Measurements from ENCODE around the gene TUBB. TPM values are rescaled to one million over a fixed set of nuclear protein-coding genes. Genes with fewer than 3 reads are reported as not detected.

Gene TUBB
- total and polyA plus RNA-seq, 4 donors: 483 to 1,220 (median 938) TPM

GRCh38 chr6:30740540-30740870 lies 20.4 kb downstream of the TUBB start:
- no peak overlapping the region for H3K27ac ChIP-seq (ENCODE audit: low read depth, low read length)
- DNase-seq (ENCODE audit: low read depth in 4 of 6, low spot score in 6 of 6): no peak
- H3K4me1 ChIP-seq (ENCODE audit: control insufficient read depth, insufficient read depth, low read length): peaks cover 43% of the 10 kb centered on the region

GRCh38 chr6:30741063-30741779 lies 21.1 kb downstream of the TUBB start:
- Histone ChIP-seq H3K9me3 (ENCODE audit: control insufficient read depth, insufficient read depth, low read length) (no peaks in the 10 kb centered on the region), H3K27ac (ENCODE audit: low read depth, low read length) (peak overlapping the region; percentile 90), H3K4me1 (ENCODE audit: control insufficient read depth, insufficient read depth, low read length) (peaks cover 43% of the 10 kb centered on the region), H3K27me3 (ENCODE audit: control insufficient read depth, insufficient read depth, low read length) (no peaks in the 10 kb centered on the region), H3K36me3 (ENCODE audit: control insufficient read depth, insufficient read depth, low read length) (peaks cover 37% of the 10 kb centered on the region), H3K4me3 (ENCODE audit: low read depth, low read length) (peak overlapping the region; percentile 84)
- WGBS (ENCODE audit: insufficient coverage): 77% methylated on average over 7 of the region's 8 CpGs
- no peak for DNase-seq (ENCODE audit: low read depth in 4 of 6, low spot score in 6 of 6)

More at GRCh38 chr6:30740540-30740870, 20.4 kb downstream of the TUBB start:
- Histone ChIP-seq H3K27me3 (ENCODE audit: control insufficient read depth, insufficient read depth, low read length) (no peaks in the 10 kb centered on the region), H3K36me3 (ENCODE audit: control insufficient read depth, insufficient read depth, low read length) (peaks cover 44% of the 10 kb centered on the region), H3K9me3 (ENCODE audit: control insufficient read depth, insufficient read depth, low read length) (no peaks in the 10 kb centered on the region), H3K4me3 (ENCODE audit: low read depth, low read length) (no peak overlapping the region)
- WGBS (ENCODE audit: insufficient coverage): 100% methylated on average over 2 of the region's 2 CpGs

DNA sequence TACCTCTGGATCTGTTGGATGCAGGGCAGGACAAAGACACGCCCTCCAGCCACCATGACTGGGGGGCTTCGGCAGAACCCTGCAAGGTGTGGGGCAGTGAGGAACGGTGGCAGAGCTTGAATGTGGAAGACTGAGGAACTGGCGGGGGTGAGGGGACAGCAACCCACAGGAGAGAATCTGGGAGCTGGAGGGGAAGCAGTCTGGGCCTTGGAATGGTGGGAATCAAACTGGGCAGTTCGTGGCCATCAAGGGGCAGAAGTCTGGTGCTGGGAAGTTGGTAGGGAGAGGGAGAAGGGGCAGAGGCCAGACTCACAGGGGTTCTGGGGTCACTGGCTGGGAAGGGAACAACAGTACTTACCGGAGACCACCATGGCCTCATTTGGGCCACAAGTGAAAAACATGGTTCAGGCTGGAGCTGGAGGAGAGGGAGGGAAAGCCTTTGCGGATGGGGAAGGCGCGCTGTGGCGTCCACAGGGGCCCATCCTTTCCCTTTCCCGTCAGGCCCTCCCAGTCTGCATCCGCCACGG lies 21.7 kb downstream of the TUBB start:
- Histone ChIP-seq H3K27me3 (ENCODE audit: control insufficient read depth, insufficient read depth, low read length) (no peaks in the 10 kb centered on the region), H3K36me3 (ENCODE audit: control insufficient read depth, insufficient read depth, low read length) (peaks cover 31% of the 10 kb centered on the region), H3K27ac (ENCODE audit: low read depth, low read length) (peak overlapping the region; percentile 90), H3K4me3 (ENCODE audit: low read depth, low read length) (peak overlapping the region; percentile 84), H3K4me1 (ENCODE audit: control insufficient read depth, insufficient read depth, low read length) (peaks cover 43% of the 10 kb centered on the region), H3K9me3 (ENCODE audit: control insufficient read depth, insufficient read depth, low read length) (no peaks in the 10 kb centered on the region)
- DNase-seq (ENCODE audit: low read depth in 4 of 6, low spot score in 6 of 6): no peak
- 13% methylated on average over 13 of the region's 13 CpGs for WGBS (ENCODE audit: insufficient coverage)

DNA sequence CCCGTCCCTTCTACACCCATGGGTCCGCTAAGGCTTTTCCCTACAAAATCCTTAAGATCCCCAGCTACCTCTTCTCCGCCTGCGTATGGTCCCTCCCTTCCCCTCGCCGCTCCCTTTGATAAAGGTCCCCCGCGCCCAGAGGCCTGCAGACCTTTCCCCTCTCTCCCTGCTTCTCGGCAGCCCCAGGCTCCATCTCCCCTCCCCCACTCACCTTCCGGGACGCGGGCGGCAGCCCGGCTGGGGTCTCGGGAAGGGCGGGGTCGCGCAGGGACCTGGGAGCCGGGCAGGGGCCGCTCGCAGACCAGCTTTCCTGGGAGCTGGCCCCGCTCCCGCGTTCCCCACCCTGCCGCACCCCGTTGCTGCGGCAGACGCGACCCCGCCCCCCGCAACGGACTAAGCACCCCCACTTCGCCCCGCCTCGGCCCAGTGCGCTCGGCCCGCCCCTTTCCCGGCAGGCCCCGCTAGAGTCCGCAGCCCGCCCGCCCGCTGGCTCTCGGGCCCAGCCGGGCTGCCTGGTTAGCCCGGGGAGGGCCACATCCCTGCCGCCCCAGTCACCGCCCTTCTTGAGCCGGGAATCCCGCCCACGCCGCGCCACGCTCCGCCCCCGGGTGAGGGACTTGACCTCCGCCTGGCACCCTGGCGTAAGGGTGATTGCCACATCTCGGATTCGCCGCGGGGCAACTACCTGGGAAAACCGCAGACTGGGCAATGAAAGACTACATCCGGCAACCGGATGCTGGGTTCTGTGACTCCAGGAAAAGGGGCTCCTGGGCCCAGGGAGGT lies 22.4 kb downstream of the TUBB start, which contains the start of gene FLOT1:
Gene FLOT1, minus strand, starts transcription at position 372 of the 783 bp plus-strand sequence. CDS start 498 bp downstream, outside the sequence.
- 0% methylated on average over 66 of the region's 66 CpGs for whole genome bisulfite sequencing (ENCODE audit: insufficient coverage)
- no peaks in the 10 kb centered on the region for H3K9me3 ChIP-seq (ENCODE audit: control insufficient read depth, insufficient read depth, low read length)
- peak within 1 kb of the TSS; percentile 90 for H3K27ac ChIP-seq (ENCODE audit: low read depth, low read length)
- H3K27me3 ChIP-seq (ENCODE audit: control insufficient read depth, insufficient read depth, low read length): no peaks in the 10 kb centered on the region
- peak within 1 kb of the TSS; percentile 84 for H3K4me3 ChIP-seq (ENCODE audit: low read depth, low read length)
- DNase-seq (ENCODE audit: low read depth in 4 of 6, low spot score in 6 of 6): peak in 5 of 6 donors; percentile 54 to 94 (median 76)
- H3K36me3 ChIP-seq (ENCODE audit: control insufficient read depth, insufficient read depth, low read length): peaks cover 27% of the 10 kb centered on the region
- peaks cover 43% of the 10 kb centered on the region for H3K4me1 ChIP-seq (ENCODE audit: control insufficient read depth, insufficient read depth, low read length)

DNA sequence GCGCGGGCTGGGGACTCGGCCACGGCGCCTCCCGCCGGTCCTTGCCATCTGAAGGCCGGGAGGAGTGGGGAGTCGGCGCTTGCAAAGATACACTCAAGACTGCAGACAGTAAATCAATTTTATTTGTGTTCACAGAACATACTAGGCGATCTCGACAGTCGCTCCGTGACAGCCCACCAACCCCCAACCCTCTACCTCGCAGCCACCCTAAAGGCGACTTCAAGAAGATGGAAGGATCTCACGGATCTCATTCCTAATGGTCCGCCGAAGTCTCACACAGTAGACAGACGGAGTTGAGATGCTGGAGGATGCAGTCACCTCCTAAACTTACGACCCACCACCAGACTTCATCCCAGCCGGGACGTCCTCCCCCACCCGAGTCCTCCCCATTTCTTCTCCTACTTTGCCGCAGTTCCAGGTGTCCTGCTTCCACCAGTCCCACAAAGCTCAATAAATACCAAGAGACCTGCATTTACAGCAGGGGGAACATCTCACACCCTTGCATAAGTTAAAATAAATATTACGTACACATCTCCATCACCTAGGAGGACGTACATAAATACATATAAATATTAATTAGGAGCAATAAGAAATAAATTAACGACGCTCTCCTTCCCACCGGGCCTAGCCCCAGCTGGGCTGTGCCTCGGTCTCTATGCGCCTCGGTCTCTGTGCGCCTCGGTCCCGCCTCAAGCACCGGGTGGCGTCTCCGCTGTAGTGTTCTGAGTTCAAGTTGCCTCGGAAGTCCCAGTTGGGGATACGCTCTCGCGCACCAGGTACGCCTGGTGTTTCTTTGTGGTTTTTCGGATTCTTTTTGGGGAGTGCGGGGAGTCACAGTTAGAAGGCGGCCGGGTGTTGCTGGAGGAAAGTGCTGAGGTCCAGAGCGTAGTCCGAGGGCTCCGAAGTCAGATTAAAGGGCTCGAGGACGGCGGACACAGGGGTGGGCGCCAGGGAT lies 23.2 kb downstream of the TUBB start:
- Histone ChIP-seq H3K36me3 (ENCODE audit: control insufficient read depth, insufficient read depth, low read length) (peaks cover 27% of the 10 kb centered on the region), H3K27me3 (ENCODE audit: control insufficient read depth, insufficient read depth, low read length) (no peaks in the 10 kb centered on the region), H3K4me3 (ENCODE audit: low read depth, low read length) (peak overlapping the region; percentile 84), H3K27ac (ENCODE audit: low read depth, low read length) (peak overlapping the region; percentile 83), H3K9me3 (ENCODE audit: control insufficient read depth, insufficient read depth, low read length) (no peaks in the 10 kb centered on the region), H3K4me1 (ENCODE audit: control insufficient read depth, insufficient read depth, low read length) (peaks cover 43% of the 10 kb centered on the region)
- 17% methylated on average over 51 of the region's 55 CpGs for WGBS (ENCODE audit: insufficient coverage)
- peak in 1 of 6 donors; percentile 31 for DNase-seq (ENCODE audit: low read depth in 4 of 6, low spot score in 6 of 6)

- Histone ChIP-seq H3K9me3 (ENCODE audit: control insufficient read depth, insufficient read depth, low read length) (no peaks in the 10 kb centered on the region), H3K4me1 (ENCODE audit: control insufficient read depth, insufficient read depth, low read length) (peaks cover 43% of the 10 kb centered on the region), H3K27me3 (ENCODE audit: control insufficient read depth, insufficient read depth, low read length) (no peaks in the 10 kb centered on the region), H3K27ac (ENCODE audit: low read depth, low read length) (peak within 1 kb of the TSS; percentile 83), H3K36me3 (ENCODE audit: control insufficient read depth, insufficient read depth, low read length) (peaks cover 20% of the 10 kb centered on the region), H3K4me3 (ENCODE audit: low read depth, low read length) (peak within 1 kb of the TSS; percentile 84)
- 2% methylated on average over 54 of the region's 54 CpGs for WGBS (ENCODE audit: insufficient coverage)
- DNase-seq (ENCODE audit: low read depth in 4 of 6, low spot score in 6 of 6): peak in 2 of 6 donors; percentile 84 to 95
Observed at GRCh38 chr6:30744054-30744805, 24.1 kb downstream of the TUBB start, which contains the start of gene IER3. IER3 (minus strand) TSS chr6:30744547; CDS start chr6:30744518, 29 bp downstream.

GRCh38 chr6:30747300-30747687 lies 27.1 kb downstream of the TUBB start:
- WGBS (ENCODE audit: insufficient coverage): 100% methylated on average over 1 of the region's 1 CpG
- Histone ChIP-seq H3K27me3 (ENCODE audit: control insufficient read depth, insufficient read depth, low read length) (no peaks in the 10 kb centered on the region), H3K36me3 (ENCODE audit: control insufficient read depth, insufficient read depth, low read length) (no peaks in the 10 kb centered on the region), H3K4me1 (ENCODE audit: control insufficient read depth, insufficient read depth, low read length) (peaks cover 27% of the 10 kb centered on the region), H3K27ac (ENCODE audit: low read depth, low read length) (no peak overlapping the region), H3K9me3 (ENCODE audit: control insufficient read depth, insufficient read depth, low read length) (no peaks in the 10 kb centered on the region), H3K4me3 (ENCODE audit: low read depth, low read length) (no peak overlapping the region)
- no peak for DNase-seq (ENCODE audit: low read depth in 4 of 6, low spot score in 6 of 6)

- Histone ChIP-seq H3K27ac (ENCODE audit: low read depth, low read length) (no peak overlapping the region), H3K4me1 (ENCODE audit: control insufficient read depth, insufficient read depth, low read length) (peaks cover 27% of the 10 kb centered on the region), H3K27me3 (ENCODE audit: control insufficient read depth, insufficient read depth, low read length) (no peaks in the 10 kb centered on the region), H3K9me3 (ENCODE audit: control insufficient read depth, insufficient read depth, low read length) (no peaks in the 10 kb centered on the region), H3K36me3 (ENCODE audit: control insufficient read depth, insufficient read depth, low read length) (no peaks in the 10 kb centered on the region), H3K4me3 (ENCODE audit: low read depth, low read length) (no peak overlapping the region)
- no peak for DNase-seq (ENCODE audit: low read depth in 4 of 6, low spot score in 6 of 6)
- 93% methylated on average over 3 of the region's 6 CpGs for WGBS (ENCODE audit: insufficient coverage)
Observed at GRCh38 chr6:30747902-30748769, 28.0 kb downstream of the TUBB start.
